ENCODE measurements around the gene TSC2.

DNA sequence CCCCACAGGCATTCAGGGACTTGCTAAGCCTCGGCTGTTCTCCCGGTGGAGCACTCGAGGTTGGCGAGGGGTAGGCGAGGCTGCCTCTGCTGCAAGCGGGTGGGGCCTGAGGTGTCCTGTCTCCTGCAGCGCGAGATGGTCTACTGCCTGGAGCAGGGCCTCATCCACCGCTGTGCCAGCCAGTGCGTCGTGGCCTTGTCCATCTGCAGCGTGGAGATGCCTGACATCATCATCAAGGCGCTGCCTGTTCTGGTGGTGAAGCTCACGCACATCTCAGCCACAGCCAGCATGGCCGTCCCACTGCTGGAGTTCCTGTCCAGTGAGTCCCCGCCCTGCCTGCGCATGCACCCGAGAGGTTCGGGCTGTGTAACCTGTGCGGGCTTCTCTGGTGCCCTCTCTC, 26.3 kb downstream of the TSC2 start:
- TF ChIP-seq CTCF (IDR thresholded peaks at IDR 0.05; ENCODE audit: poor library complexity, severe bottlenecking) (no peak), EZH2 (IDR thresholded peaks at IDR 0.05; ENCODE audit: borderline replicate concordance, insufficient read depth, low read length, poor library complexity, severe bottlenecking) (no peak)
- TF ChIP-seq, protein P1, sequence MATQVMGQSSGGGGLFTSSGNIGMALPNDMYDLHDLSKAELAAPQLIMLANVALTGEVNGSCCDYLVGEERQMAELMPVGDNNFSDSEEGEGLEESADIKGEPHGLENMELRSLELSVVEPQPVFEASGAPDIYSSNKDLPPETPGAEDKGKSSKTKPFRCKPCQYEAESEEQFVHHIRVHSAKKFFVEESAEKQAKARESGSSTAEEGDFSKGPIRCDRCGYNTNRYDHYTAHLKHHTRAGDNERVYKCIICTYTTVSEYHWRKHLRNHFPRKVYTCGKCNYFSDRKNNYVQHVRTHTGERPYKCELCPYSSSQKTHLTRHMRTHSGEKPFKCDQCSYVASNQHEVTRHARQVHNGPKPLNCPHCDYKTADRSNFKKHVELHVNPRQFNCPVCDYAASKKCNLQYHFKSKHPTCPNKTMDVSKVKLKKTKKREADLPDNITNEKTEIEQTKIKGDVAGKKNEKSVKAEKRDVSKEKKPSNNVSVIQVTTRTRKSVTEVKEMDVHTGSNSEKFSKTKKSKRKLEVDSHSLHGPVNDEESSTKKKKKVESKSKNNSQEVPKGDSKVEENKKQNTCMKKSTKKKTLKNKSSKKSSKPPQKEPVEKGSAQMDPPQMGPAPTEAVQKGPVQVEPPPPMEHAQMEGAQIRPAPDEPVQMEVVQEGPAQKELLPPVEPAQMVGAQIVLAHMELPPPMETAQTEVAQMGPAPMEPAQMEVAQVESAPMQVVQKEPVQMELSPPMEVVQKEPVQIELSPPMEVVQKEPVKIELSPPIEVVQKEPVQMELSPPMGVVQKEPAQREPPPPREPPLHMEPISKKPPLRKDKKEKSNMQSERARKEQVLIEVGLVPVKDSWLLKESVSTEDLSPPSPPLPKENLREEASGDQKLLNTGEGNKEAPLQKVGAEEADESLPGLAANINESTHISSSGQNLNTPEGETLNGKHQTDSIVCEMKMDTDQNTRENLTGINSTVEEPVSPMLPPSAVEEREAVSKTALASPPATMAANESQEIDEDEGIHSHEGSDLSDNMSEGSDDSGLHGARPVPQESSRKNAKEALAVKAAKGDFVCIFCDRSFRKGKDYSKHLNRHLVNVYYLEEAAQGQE (IDR thresholded peaks at IDR 0.05; ENCODE audit: borderline replicate concordance) = no peak
